ENCODE results near the gene MYADM.

MYADM gene

DNA sequence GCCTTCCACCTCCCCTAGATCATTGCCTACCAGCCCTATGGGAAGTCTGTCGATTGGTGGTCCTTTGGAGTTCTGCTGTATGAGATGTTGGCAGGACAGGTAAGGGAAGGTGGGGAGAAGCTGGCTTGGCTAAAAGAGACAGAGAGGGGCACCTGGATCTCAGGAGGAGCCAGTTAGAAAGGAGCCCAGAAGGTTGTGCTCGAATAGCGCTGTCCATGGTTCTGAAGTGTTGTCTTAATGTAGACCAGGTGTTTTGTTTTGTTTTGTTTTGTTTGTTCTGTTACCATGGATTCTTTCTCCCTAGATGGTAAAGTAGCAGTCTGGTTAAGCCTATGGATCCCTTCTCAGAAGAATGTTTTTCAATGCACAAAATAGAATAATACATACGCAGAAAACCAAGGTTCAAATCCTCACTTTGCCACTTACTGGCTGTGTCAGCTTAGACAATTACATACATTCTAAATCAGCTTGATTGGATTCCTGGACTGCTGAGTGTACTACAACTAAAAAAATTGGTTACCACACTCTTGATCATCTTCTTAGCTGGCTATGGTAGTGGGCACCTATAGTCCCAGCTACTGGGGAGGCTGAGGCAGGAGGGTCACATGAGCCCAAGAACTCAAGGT lies 35.5 kb downstream of the MYADM start:
- no peak for TF ChIP-seq KLF16 (tag by site-specific recombination; IDR thresholded peaks at IDR 0.05)
- TF ChIP-seq BCL11A (tag by site-specific recombination; IDR thresholded peaks at IDR 0.05; ENCODE audit: low read depth), result no peak
- TF ChIP-seq, protein P1, sequence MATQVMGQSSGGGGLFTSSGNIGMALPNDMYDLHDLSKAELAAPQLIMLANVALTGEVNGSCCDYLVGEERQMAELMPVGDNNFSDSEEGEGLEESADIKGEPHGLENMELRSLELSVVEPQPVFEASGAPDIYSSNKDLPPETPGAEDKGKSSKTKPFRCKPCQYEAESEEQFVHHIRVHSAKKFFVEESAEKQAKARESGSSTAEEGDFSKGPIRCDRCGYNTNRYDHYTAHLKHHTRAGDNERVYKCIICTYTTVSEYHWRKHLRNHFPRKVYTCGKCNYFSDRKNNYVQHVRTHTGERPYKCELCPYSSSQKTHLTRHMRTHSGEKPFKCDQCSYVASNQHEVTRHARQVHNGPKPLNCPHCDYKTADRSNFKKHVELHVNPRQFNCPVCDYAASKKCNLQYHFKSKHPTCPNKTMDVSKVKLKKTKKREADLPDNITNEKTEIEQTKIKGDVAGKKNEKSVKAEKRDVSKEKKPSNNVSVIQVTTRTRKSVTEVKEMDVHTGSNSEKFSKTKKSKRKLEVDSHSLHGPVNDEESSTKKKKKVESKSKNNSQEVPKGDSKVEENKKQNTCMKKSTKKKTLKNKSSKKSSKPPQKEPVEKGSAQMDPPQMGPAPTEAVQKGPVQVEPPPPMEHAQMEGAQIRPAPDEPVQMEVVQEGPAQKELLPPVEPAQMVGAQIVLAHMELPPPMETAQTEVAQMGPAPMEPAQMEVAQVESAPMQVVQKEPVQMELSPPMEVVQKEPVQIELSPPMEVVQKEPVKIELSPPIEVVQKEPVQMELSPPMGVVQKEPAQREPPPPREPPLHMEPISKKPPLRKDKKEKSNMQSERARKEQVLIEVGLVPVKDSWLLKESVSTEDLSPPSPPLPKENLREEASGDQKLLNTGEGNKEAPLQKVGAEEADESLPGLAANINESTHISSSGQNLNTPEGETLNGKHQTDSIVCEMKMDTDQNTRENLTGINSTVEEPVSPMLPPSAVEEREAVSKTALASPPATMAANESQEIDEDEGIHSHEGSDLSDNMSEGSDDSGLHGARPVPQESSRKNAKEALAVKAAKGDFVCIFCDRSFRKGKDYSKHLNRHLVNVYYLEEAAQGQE (tag by site-specific recombination; IDR thresholded peaks at IDR 0.05), result peak; percentile 96
- TF ChIP-seq KLF8 (tag by site-specific recombination; IDR thresholded peaks at IDR 0.05), result peak; percentile 32; the same call in 1 of the 2 replicates
- peak; percentile 58; the same call in 1 of the 2 replicates for TF ChIP-seq ZNF394 (tag by site-specific recombination; IDR thresholded peaks at IDR 0.05; ENCODE audit: borderline replicate concordance)
- TF ChIP-seq ZBTB17 (tag by site-specific recombination; IDR thresholded peaks at IDR 0.05), result 0 out of 2 replicates have a peak, but pooled peaks have one; percentile 16

DNA sequence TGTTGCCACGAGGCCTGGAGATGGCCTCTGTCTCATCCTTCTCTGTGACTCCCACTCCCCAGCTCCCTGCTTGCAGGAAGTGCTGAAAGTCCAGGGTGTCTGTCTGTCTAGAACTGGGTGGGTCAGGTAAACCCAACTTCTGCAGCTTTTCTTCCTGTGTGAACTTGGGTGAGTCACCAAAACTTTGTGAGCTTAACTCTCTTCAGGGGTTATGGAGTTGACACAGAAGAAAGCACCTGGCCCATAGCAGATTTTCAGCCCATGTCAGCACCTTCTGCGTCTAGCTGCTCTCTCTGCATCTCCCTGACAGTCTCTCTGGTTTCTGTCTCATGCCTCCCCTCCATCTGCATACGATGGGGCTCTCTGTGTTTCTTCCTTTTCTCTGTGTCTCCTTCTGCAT lies 37.2 kb downstream of the MYADM start:
- ChIA-PET CTCF (interaction anchor here (0.7 to 1.1 kb wide), 2 partner anchors 36 to 124 kb away, joined by 3 read pairs; no protein-coding TSS in a partner anchor), POLR2A (no interaction called here)
- no peak overlapping the region for H3K4me3 ChIP-seq (ENCODE audit: low read depth, low read length)
- H3K4me1 ChIP-seq (ENCODE audit: control insufficient read depth, insufficient read depth, low read length), result no peaks in the 10 kb centered on the region
- no peaks in the 10 kb centered on the region for H3K36me3 ChIP-seq (ENCODE audit: control insufficient read depth in 2 of 2, insufficient read depth in 1 of 2, low read length in 2 of 2)
- H3K9me3 ChIP-seq (ENCODE audit: control insufficient read depth, insufficient read depth, low read depth, low read length), result no peaks in the 10 kb centered on the region
- H3K27ac ChIP-seq (ENCODE audit: extremely low read depth, low read depth, low read length), result no peak overlapping the region
- TF ChIP-seq, protein P2, sequence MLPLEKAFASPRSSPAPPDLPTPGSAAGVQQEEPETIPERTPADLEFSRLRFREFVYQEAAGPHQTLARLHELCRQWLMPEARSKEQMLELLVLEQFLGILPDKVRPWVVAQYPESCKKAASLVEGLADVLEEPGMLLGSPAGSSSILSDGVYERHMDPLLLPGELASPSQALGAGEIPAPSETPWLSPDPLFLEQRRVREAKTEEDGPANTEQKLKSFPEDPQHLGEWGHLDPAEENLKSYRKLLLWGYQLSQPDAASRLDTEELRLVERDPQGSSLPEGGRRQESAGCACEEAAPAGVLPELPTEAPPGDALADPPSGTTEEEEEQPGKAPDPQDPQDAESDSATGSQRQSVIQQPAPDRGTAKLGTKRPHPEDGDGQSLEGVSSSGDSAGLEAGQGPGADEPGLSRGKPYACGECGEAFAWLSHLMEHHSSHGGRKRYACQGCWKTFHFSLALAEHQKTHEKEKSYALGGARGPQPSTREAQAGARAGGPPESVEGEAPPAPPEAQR (tag by site-specific recombination; IDR thresholded peaks at IDR 0.05), result no peak
- TF ChIP-seq GLI4 (tag by site-specific recombination; IDR thresholded peaks at IDR 0.05), result no peak
- TF ChIP-seq OVOL3 (tag by site-specific recombination; IDR thresholded peaks at IDR 0.05), result no peak
- 0 out of 2 replicates have a peak, but pooled peaks have one; percentile 16 for TF ChIP-seq PRDM1 (tag by site-specific recombination; IDR thresholded peaks at IDR 0.05)
- TF ChIP-seq, protein P3, sequence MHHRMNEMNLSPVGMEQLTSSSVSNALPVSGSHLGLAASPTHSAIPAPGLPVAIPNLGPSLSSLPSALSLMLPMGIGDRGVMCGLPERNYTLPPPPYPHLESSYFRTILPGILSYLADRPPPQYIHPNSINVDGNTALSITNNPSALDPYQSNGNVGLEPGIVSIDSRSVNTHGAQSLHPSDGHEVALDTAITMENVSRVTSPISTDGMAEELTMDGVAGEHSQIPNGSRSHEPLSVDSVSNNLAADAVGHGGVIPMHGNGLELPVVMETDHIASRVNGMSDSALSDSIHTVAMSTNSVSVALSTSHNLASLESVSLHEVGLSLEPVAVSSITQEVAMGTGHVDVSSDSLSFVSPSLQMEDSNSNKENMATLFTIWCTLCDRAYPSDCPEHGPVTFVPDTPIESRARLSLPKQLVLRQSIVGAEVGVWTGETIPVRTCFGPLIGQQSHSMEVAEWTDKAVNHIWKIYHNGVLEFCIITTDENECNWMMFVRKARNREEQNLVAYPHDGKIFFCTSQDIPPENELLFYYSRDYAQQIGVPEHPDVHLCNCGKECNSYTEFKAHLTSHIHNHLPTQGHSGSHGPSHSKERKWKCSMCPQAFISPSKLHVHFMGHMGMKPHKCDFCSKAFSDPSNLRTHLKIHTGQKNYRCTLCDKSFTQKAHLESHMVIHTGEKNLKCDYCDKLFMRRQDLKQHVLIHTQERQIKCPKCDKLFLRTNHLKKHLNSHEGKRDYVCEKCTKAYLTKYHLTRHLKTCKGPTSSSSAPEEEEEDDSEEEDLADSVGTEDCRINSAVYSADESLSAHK (tag by site-specific recombination; IDR thresholded peaks at IDR 0.05), result no peak
- no peak for TF ChIP-seq ZNF624 (tag by site-specific recombination; IDR thresholded peaks at IDR 0.05)
- no peak for TF ChIP-seq ZNF202 (tag by site-specific recombination; IDR thresholded peaks at IDR 0.05; ENCODE audit: borderline replicate concordance)

More for the DNA sequence above, 35.5 kb downstream of the MYADM start:
- CTCF ChIA-PET, result interaction anchor here (0.8 to 1.1 kb wide), 2 partner anchors 9 to 14 kb away, joined by 3 read pairs; no protein-coding TSS in a partner anchor
- Histone ChIP-seq H3K27ac (ENCODE audit: extremely low read depth, low read depth, low read length) (no peak overlapping the region), H3K4me1 (ENCODE audit: control insufficient read depth, insufficient read depth, low read length) (no peaks in the 10 kb centered on the region), H3K9me3 (ENCODE audit: control insufficient read depth, insufficient read depth, low read depth, low read length) (no peaks in the 10 kb centered on the region), H3K36me3 (ENCODE audit: control insufficient read depth in 2 of 2, insufficient read depth in 1 of 2, low read length in 2 of 2) (no peaks in the 10 kb centered on the region), H3K4me3 (ENCODE audit: low read depth, low read length) (no peak overlapping the region)
- POLR2A ChIA-PET, result no interaction called here

DNA sequence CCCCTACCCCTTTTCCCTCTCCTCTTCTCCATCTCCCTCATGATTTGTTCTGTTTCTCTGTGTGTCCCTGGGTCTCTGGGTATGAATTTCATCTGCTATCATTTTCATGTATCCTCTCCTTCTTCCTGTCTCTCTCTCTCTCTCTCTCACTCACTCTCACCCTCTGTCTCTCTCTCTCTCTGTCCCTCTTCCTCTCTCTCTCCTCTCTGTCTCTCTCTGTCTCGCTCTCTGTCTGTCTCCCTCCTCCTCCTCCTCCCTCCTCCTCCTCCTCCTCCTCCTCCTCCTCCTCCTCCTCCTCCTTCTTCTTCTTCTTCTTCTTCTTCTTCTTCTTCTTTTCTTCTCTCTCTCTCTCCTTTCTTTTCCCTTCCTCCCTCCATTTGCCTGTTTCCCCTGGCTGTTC lies 38.1 kb downstream of the MYADM start:
- no peaks in the 10 kb centered on the region for H3K9me3 ChIP-seq (ENCODE audit: control insufficient read depth, insufficient read depth, low read depth, low read length)
- TF ChIP-seq ZNF366 (tag by site-specific recombination; conservative IDR thresholded peaks at IDR 0.05), result 0 out of 2 replicates have a peak, but pooled peaks have one; percentile 37
- no peak for TF ChIP-seq ZNF530 (tag by site-specific recombination; IDR thresholded peaks at IDR 0.05; ENCODE audit: low read depth)
- no peak overlapping the region for H3K27ac ChIP-seq (ENCODE audit: extremely low read depth, low read depth, low read length)
- POLR2A ChIA-PET, result no interaction called here
- H3K4me3 ChIP-seq (ENCODE audit: low read depth, low read length), result no peak overlapping the region
- H3K4me1 ChIP-seq (ENCODE audit: control insufficient read depth, insufficient read depth, low read length), result no peaks in the 10 kb centered on the region
- CTCF ChIA-PET, result interaction anchor here (0.6 to 1.3 kb wide), 4 partner anchors 12 to 119 kb away, joined by 3 to 4 read pairs (median 4); no protein-coding TSS in a partner anchor
- no peaks in the 10 kb centered on the region for H3K36me3 ChIP-seq (ENCODE audit: control insufficient read depth in 2 of 2, insufficient read depth in 1 of 2, low read length in 2 of 2)
